Osteocyte (in vitro differentiated cells): ENCODE results near the gene NXT1. TPM values are rescaled to one million over a fixed set of nuclear protein-coding genes. Genes with fewer than 3 reads are reported as not detected.

Experiments used
- DNase-seq: peaks from one replicate; pipeline ENCODE4 v3.0.0; 2021; ENCODE audit warnings: mixed read lengths; ENCODE audit not compliant: unreplicated experiment; ENCODE audit errors: extremely low spot score
- H3K27ac Mint-ChIP-seq: one replicate; pipeline ENCODE4 v1.8.0; 2021; ENCODE audit warnings: mild to moderate bottlenecking, mixed read lengths; ENCODE audit not compliant: unreplicated experiment
- H3K27me3 Mint-ChIP-seq: one replicate; pipeline ENCODE4 v1.8.0; 2021; ENCODE audit warnings: mixed read lengths; ENCODE audit not compliant: unreplicated experiment
- H3K36me3 Mint-ChIP-seq: one replicate; pipeline ENCODE4 v1.8.0; 2021; ENCODE audit warnings: mixed read lengths; ENCODE audit not compliant: unreplicated experiment
- H3K4me1 Mint-ChIP-seq: one replicate; pipeline ENCODE4 v1.8.0; 2021; ENCODE audit warnings: mixed read lengths; ENCODE audit not compliant: unreplicated experiment
- H3K4me3 Mint-ChIP-seq: one replicate; pipeline ENCODE4 v1.8.0; 2021; ENCODE audit warnings: mild to moderate bottlenecking, moderate library complexity, mixed read lengths; ENCODE audit not compliant: unreplicated experiment
- H3K9me3 Mint-ChIP-seq: one replicate; pipeline ENCODE4 v1.8.0; 2021; ENCODE audit warnings: mixed read lengths; ENCODE audit not compliant: unreplicated experiment
- CTCF ChIP-seq: fragments of 200-600 bp; sonication (generic); IDR thresholded peaks from 2 replicates; pipeline ENCODE4 v1.5.0; 2021; ENCODE audit warnings: antibody characterized with exemption, mild to moderate bottlenecking, moderate library complexity
- total RNA-seq: library from RNA; stranded (reverse); gene quantifications from 2 replicates; pipeline ENCODE4 v1.2.1, GENCODE V29; 2021

NXT1 gene
- total RNA-seq, 1 donor from 2014 or later, result 12.4 TPM

- H3K27ac Mint-ChIP-seq, result no peak overlapping the region
- peaks cover 62% of the 10 kb centered on the region for H3K4me1 Mint-ChIP-seq
- no peak overlapping the region for H3K4me3 Mint-ChIP-seq
- no peaks in the 10 kb centered on the region for H3K9me3 Mint-ChIP-seq
- DNase-seq, result no peak
- H3K27me3 Mint-ChIP-seq, result no peaks in the 10 kb centered on the region
- TF ChIP-seq CTCF, result no peak
- peaks cover 45% of the 10 kb centered on the region for H3K36me3 Mint-ChIP-seq
Observed at GRCh38 chr20:23366384-23366783, 15.8 kb downstream of the NXT1 start.

GRCh38 chr20:23367770-23368169 lies 17.2 kb downstream of the NXT1 start:
- TF ChIP-seq CTCF, result no peak
- Mint-ChIP-seq H3K4me1 (peaks cover 58% of the 10 kb centered on the region), H3K27me3 (no peaks in the 10 kb centered on the region), H3K9me3 (no peaks in the 10 kb centered on the region), H3K36me3 (peaks cover 52% of the 10 kb centered on the region), H3K27ac (peak overlapping the region; percentile 50), H3K4me3 (no peak overlapping the region)
- no peak for DNase-seq

- Mint-ChIP-seq H3K27ac (peak overlapping the region; percentile 50), H3K36me3 (peaks cover 54% of the 10 kb centered on the region)
Observed at GRCh38 chr20:23368316-23369071, 17.9 kb downstream of the NXT1 start.

GRCh38 chr20:23369072-23369823 lies 18.7 kb downstream of the NXT1 start:
- TF ChIP-seq CTCF, result no peak
- Mint-ChIP-seq H3K4me3 (no peak overlapping the region), H3K4me1 (peaks cover 46% of the 10 kb centered on the region)

More at GRCh38 chr20:23368316-23369071, 17.9 kb downstream of the NXT1 start:
- no peak for TF ChIP-seq CTCF
- Mint-ChIP-seq H3K4me1 (peaks cover 51% of the 10 kb centered on the region), H3K4me3 (no peak overlapping the region), H3K9me3 (no peaks in the 10 kb centered on the region), H3K27me3 (no peaks in the 10 kb centered on the region)
- DNase-seq, result no peak

GRCh38 chr20:23370274-23370673 lies 19.7 kb downstream of the NXT1 start:
- Mint-ChIP-seq H3K27me3 (no peaks in the 10 kb centered on the region), H3K9me3 (no peaks in the 10 kb centered on the region), H3K4me1 (peaks cover 42% of the 10 kb centered on the region), H3K36me3 (peaks cover 53% of the 10 kb centered on the region), H3K4me3 (no peak overlapping the region), H3K27ac (no peak overlapping the region)
- no peak for TF ChIP-seq CTCF
- DNase-seq, result no peak

More at GRCh38 chr20:23369072-23369823, 18.7 kb downstream of the NXT1 start:
- Mint-ChIP-seq H3K27me3 (no peaks in the 10 kb centered on the region), H3K36me3 (peaks cover 59% of the 10 kb centered on the region), H3K9me3 (no peaks in the 10 kb centered on the region), H3K27ac (peak overlapping the region; percentile 50)
- DNase-seq, result no peak
